ENCODE measurements around the gene ZNF285.
"Not testable (repeated sequence)": the region's sequence is repeated elsewhere in the genome, so short reads cannot be mapped to it uniquely, and the experiment has no call there.

Gene ZNF285

GRCh38 chr19:44341794-44342193, 59.6 kb downstream of the ZNF285 start:
- Histone ChIP-seq H3K4me2 (ENCODE audit: low read depth, low read length, poor library complexity, severe bottlenecking) (no peak overlapping the region), H3K4me3 (ENCODE audit: insufficient read depth, low read length, poor library complexity, severe bottlenecking) (no peak overlapping the region), H3K9me2 (replicated peaks; ENCODE audit: insufficient read depth, low read length) (no peaks in the 10 kb centered on the region), H3K79me2 (ENCODE audit: insufficient read depth, low read length) (no peaks in the 10 kb centered on the region), H2AFZ (ENCODE audit: low read depth, low read length, severe bottlenecking) (no peak overlapping the region), H3K27ac (ENCODE audit: low read depth, low read length) (no peak overlapping the region), H3F3A (ENCODE audit: insufficient read depth) (no peaks in the 10 kb centered on the region), H3K9ac (ENCODE audit: low read length) (no peak overlapping the region), H4K20me1 (ENCODE audit: low read depth, low read length) (no peaks in the 10 kb centered on the region), H3K36me3 (ENCODE audit: low read length) (no peaks in the 10 kb centered on the region), H3K9me3 (ENCODE audit: insufficient read depth, low read length) (no peaks in the 10 kb centered on the region; the same call in 1 of the 2 replicates), H3K27me3 (ENCODE audit: low read length) (no peaks in the 10 kb centered on the region)
- TF ChIP-seq EZH2phosphoT487 (conservative IDR thresholded peaks at IDR 0.05; ENCODE audit: low read length) (no peak), CTCF (IDR thresholded peaks at IDR 0.05; ENCODE audit: insufficient read depth, low read length, poor library complexity, severe bottlenecking) (no peak)

- not testable (repeated sequence) for H3K36me3 ChIP-seq (ENCODE audit: low read length); H3K4me3 ChIP-seq (ENCODE audit: insufficient read depth, low read length, poor library complexity, severe bottlenecking); H3K4me2 ChIP-seq (ENCODE audit: low read depth, low read length, poor library complexity, severe bottlenecking); H3F3A ChIP-seq (ENCODE audit: insufficient read depth); H4K20me1 ChIP-seq (ENCODE audit: low read depth, low read length); H3K27ac ChIP-seq (ENCODE audit: low read depth, low read length); H3K27me3 ChIP-seq (ENCODE audit: low read length); H2AFZ ChIP-seq (ENCODE audit: low read depth, low read length, severe bottlenecking); H3K9ac ChIP-seq (ENCODE audit: low read length); H3K79me2 ChIP-seq (ENCODE audit: insufficient read depth, low read length); H3K9me2 ChIP-seq (replicated peaks; ENCODE audit: insufficient read depth, low read length)
- H3K9me3 ChIP-seq (ENCODE audit: insufficient read depth, low read length): peaks cover 25% of the 10 kb centered on the region; the same call in 1 of the 2 replicates
Measured at GRCh38 chr19:44334639-44335038, 66.8 kb downstream of the ZNF285 start.

Measured in SU-DHL-6 (cell line).